HG02973 (cell line): ENCODE data around the gene SOS1.
A peak's percentile ranks its signal among the peaks of the same experiment; 100 is the strongest.

ENCODE experiments used
- ATAC-seq: cut with Tn5 transposase; IDR thresholded peaks from one replicate; pipeline ENCODE4 v1.9.1; 2021; ENCODE audit warnings: moderate library complexity; ENCODE audit not compliant: unreplicated experiment

Gene SOS1

DNA sequence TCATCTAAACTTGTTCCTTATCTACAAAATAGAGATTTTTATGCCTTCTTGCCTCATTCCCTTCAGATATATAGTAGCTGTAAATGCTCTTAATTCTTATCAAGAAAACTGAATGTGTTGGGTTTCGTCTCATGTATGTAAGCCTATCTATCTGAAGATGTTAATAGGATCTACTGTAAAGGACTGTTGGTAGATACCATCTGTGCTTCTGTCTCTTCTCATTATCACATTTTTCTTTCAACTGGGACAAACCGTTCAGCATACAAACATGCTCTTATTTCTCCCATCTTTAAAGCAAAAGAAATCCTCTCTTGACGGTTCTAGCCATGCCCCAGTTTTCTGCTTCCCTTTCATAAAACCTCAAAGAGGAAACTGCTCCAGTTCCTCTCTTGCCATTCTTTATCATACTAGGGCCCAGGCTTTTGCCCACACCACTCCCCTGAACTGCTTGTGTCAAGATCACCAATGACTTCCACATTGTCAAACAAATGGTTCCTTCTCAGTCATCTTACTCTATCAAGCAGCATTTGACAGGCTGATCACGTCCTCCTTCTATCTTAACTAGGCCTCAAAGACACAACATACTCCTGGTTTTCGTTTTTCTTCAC is 142.5 kb downstream of the SOS1 start:
- no peak for ATAC-seq

- ATAC-seq: no peak
Measured at GRCh38 chr2:38977047-38977446, 143.8 kb downstream of the SOS1 start.

GRCh38 chr2:38975042-38975441 is 145.8 kb downstream of the SOS1 start:
- ATAC-seq: no peak

- ATAC-seq: no peak
Measured at GRCh38 chr2:38973266-38973665, 147.6 kb downstream of the SOS1 start.

GRCh38 chr2:38971377-38971776 is 149.5 kb downstream of the SOS1 start:
- no peak for ATAC-seq

- ATAC-seq: no peak
Measured at GRCh38 chr2:38968021-38968420, 152.8 kb downstream of the SOS1 start.

GRCh38 chr2:38966678-38967077 is 154.2 kb downstream of the SOS1 start:
- ATAC-seq: no peak

GRCh38 chr2:38966006-38966405 is 154.8 kb downstream of the SOS1 start:
- ATAC-seq: no peak

DNA sequence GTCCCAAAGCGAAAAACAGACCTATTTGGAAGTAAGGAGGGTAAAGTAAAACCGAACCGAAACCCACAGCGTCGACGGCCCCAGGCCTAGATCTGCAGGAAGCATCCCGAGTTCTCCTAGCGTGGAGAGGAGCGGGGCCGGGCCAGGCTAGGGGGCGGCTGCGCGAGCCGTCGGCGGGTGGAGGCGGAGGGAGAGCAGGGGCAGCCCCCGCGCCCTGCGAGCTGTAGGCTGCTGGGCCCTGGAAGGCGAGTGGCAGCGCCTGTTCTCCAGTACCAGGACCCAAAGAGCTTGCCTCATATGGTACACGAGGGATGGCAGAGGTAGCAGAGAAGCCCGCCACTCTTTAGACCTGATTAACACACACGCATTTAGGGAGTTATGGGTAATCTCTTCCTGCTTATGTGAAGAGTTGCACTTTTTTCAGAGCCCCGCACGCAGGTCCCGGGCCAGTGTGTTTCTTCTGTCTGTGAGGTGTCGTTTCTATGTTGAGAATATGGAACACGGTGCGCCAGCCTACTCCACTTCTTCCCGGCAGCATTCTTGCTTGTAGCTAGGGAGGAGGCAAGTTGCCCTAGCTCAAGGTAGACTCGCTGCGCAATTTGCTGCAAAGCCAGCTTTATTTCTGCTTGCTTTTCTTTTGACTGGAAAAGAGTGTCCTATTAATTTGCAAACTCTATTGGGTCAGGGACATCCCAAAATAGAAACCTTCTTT is 160.1 kb downstream of the SOS1 start:
- ATAC-seq: peak; percentile 29

DNA sequence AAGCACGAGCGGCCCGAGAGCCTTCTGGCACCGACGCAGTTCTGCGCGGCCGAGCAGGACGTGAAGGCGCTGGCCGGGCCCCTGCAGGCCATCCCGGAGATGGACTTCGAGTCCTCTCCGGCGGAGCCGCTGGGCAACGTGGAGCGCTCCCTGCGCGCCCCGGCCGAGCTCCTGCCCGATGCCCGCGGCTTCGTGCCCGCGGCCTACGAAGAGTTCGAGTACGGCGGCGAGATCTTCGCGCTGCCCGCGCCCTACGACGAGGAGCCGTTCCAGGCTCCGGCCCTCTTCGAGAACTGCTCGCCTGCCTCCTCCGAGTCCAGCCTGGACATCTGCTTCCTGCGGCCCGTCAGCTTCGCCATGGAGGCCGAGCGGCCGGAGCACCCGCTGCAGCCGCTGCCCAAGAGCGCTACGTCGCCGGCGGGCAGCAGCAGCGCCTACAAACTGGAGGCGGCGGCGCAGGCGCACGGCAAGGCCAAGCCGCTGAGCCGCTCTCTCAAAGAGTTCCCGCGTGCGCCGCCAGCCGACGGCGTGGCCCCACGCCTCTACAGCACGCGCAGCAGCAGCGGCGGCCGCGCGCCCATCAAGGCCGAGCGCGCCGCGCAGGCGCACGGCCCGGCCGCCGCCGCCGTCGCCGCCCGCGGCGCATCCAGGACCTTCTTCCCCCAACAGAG is 160.8 kb downstream of the SOS1 start:
- peak; percentile 69 for ATAC-seq

DNA sequence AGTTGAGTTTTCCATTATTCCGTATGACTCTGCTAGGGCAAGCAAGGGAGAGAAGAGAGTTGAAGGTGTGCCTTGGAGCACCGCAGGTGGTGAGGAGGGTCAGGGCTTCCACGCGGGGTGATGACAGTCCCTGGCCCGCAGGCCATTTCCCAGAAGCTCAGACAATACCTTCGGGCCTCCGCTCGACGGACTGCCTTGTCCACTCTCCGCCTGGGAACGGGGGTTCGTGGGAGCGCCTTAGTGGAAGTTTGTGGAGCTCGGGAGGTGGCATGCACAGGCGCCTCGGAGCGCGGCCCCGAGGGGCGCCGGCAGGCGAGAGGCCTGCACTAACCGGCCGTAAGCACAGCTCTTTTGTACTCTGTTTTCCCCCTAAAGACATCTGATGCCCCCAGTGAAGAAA is 161.4 kb downstream of the SOS1 start:
- no peak for ATAC-seq

DNA sequence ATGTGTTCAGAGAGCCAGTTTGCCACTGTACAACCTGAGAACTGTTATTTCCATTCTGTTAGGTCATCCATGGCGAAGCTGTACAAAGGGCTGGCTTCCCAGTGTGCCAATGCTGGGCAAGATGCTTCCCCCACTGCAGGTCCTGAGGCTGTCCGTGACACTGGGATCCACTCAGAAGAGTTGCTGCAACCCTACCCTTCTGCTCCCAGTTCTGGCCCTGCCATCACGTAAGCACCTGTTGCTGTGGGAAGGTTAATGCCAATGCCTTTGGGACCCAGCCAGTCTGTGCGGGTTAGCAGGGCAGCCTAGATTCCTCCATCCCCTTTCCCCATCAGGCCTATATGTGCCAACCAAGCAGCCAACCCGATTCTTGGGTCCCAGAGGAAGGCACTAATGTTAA is 162.9 kb downstream of the SOS1 start:
- ATAC-seq: no peak

DNA sequence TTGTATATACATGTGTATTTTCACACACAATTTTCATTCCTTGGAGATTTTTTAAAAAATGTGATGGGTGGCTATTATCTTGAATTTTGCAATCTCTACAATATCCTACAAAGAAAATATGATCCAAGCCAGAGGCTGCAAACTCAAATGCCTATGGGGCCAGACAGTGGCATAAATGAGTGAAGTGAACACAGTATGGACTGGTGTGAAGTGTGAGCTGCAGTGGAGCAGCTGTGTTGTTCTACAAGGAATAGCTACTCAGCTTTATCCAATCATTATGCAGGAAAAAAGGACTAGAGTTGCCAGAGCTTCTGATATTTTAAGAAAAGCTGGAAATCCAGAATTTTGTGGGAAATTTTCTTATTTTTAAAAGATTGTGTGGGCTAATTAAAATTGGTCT is 169.1 kb downstream of the SOS1 start:
- ATAC-seq: no peak

GRCh38 chr2:38948995-38949394 is 171.9 kb downstream of the SOS1 start:
- ATAC-seq: no peak

- ATAC-seq: no peak
Measured at GRCh38 chr2:38948387-38948882, 172.4 kb downstream of the SOS1 start.

DNA sequence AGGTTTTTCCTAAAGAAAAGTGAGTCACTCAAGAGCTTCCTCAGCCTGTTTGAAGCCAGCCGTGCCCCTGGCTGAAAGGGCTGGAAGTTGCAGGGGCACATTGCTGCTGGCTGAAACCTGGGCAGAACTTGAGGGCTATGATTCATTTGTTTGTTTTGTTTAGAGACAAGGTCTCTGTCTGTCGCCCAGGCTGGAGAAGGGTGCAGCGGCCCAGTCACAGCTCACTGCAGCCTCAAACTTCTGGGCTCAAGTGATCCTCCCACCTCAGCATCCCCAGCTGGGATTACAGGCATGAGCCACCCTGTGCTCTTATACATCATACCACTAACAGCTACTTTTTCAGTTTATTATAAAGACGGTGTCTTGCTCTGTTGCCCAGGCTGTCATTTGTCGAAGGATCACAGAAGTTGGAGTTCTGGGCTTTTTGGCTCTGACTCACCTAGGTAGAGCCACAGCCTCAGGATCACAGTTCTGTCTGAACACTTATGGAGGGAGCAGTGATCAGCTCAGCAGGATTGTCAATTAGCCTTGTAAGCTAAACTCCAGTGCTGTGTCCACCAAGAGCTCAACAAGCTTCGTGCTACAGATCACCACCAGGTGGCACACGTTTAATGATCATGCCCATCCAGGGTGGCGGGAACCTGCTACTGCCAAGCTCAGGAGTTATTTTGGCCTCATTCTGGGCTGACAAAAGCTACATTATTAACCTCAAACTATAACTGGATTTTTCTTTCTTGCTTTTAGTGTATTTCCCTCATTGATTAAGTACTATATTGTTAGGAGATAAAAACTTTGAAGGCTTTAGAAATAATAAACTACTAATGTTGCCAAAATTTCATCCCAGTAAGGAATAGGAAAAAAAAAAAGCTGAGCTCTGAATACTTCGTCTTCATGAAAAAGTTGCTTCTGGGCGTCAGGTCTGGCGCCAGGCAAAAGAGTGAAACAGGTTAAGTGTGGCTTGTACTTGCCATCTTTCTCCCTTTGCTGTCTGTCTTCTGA is 173.3 kb downstream of the SOS1 start:
- no peak for ATAC-seq

DNA sequence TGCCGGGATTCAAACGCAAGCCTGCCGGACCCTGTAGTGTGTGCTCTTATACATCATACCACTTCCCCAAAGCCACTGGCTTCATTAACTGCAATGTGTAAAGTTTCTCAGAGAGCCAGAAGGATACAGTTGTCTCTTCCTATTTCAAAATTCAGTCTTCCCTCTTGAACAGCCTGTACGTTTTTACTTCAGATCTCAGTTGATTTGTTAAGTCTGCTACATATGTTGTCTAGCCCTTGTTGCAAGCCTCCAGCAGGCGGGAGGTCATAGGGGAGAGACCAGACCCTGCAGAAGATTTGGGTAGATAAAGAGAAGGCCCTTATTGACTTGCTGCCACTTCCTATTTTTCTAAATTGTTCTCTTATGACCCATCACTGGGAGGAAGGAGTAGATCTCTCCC is 174.9 kb downstream of the SOS1 start:
- no peak for ATAC-seq

DNA sequence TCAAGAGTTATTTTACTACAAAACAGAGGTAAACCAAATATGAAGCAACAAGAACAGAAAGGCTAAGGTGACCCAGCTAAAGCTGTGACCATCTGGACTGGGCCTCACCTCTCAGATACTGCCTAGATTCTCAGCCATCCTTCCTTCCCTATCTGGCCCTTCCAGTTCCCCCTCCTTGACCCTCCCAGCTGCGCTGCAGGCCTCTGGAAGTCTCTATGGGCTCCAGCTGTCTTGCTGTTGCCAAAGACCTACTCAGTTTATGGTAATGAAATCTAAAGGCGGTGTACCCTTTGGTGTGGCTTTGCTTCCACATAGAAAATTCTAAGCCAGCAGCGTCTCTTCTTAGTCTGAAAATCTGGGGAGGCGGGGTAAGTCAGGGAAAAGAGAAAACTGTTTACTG is 175.5 kb downstream of the SOS1 start:
- ATAC-seq: no peak

DNA sequence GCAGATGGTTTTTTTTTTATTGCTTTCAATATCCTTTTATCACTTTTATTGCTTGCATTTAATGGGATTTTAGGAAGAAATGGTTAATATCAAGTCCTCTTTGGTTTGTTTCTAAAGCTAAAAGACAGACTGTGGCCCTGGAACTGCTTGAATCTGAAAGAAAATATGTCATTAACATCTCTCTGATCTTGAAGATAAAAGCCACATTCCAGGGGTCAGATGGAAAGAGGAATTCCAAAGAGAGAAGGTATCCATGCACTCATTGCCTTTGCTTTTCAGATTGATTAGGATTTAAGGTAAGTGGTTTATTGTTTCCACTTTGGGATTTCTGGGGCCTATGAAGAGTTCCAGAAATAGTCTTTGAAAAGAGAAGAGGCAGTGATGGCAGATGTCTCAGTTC is 177.1 kb downstream of the SOS1 start:
- no peak for ATAC-seq

DNA sequence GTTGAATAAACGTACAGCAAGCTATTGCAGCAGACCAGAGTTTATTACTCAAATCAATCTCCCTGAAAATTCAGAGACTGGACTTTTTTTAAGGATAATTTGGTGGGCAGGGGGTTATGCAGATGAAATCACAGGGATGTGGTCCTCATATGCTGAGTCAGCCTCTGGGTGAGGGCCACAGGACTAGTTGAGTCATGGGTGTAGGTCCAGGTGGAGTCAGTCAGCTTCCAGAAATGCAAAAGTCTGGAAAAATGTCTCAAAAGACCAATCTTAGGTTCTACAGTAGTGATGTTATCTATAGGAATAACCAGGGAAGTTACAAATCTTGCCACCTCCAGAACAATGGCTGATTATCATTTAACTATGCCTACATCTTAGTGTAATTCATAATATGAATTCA is 180.1 kb downstream of the SOS1 start:
- ATAC-seq: no peak

- ATAC-seq: no peak
Measured at GRCh38 chr2:38937548-38937947, 183.3 kb downstream of the SOS1 start.
